GM10266 (cell line): ENCODE results near the gene SPCS3.

Experiments used
- DNase-seq: peaks from one replicate; pipeline ENCODE4 v3.0.0; 2012; ENCODE audit errors: extremely low spot score
- TF ChIP-seq, protein P1 (sequence below): IDR thresholded peaks from 2 replicates; pipeline ENCODE4 v1.5.1; 2012; ENCODE audit warnings: mild to moderate bottlenecking, low read depth; ENCODE audit not compliant: control insufficient read depth, insufficient read depth; ENCODE audit errors: missing control alignments

Gene SPCS3

DNA sequence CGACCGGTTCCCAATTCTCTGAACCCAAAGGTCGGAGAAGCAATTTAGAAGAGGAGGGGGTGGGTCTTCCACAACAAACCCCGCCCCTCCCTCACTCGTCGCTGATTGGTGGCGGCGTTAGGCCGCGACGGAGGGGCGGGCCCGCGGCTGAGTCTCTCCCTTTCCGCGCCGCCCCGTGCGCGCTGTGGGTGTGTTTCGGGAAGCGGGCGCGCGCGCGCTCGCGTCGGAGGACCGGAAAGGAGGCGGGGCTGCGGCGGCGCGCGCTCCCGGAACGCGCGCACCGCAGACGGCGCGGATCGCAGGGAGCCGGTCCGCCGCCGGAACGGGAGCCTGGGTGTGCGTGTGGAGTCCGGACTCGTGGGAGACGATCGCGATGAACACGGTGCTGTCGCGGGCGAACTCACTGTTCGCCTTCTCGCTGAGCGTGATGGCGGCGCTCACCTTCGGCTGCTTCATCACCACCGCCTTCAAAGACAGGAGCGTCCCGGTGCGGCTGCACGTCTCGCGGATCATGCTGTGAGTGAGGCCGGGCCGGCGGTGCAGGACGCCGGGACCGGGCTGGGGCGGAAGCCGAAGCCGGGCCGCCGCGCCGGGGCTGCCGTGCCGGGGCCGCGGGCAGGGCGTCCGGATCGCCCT lies at the start of gene SPCS3:
SPCS3 (plus strand) TSS at position 263 of the 636 bp plus-strand sequence; CDS start at position 374, 111 bp downstream.
- DNase-seq = peak; percentile 94
- TF ChIP-seq, protein P1, sequence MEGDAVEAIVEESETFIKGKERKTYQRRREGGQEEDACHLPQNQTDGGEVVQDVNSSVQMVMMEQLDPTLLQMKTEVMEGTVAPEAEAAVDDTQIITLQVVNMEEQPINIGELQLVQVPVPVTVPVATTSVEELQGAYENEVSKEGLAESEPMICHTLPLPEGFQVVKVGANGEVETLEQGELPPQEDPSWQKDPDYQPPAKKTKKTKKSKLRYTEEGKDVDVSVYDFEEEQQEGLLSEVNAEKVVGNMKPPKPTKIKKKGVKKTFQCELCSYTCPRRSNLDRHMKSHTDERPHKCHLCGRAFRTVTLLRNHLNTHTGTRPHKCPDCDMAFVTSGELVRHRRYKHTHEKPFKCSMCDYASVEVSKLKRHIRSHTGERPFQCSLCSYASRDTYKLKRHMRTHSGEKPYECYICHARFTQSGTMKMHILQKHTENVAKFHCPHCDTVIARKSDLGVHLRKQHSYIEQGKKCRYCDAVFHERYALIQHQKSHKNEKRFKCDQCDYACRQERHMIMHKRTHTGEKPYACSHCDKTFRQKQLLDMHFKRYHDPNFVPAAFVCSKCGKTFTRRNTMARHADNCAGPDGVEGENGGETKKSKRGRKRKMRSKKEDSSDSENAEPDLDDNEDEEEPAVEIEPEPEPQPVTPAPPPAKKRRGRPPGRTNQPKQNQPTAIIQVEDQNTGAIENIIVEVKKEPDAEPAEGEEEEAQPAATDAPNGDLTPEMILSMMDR = no peak

DNA sequence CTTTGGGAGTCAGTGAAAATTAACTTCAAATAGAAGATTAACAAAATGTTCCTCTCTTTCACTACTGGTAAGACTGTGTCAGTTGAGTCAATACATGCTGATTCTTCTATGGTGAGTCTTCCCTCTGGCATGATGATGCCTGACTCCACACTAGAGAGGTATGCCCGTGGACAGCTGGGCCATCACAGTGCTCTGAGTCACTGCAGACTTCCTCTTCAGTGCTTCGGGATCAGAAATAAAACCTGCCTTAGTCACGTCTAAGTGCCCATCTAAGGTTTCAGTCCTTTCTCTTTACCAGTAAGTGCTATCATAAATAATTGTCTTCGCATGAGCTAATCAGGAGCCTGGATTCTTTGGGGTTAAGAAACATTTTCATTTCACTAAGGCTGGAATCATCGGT lies 49.1 kb upstream of the SPCS3 start:
- DNase-seq = no peak

DNA sequence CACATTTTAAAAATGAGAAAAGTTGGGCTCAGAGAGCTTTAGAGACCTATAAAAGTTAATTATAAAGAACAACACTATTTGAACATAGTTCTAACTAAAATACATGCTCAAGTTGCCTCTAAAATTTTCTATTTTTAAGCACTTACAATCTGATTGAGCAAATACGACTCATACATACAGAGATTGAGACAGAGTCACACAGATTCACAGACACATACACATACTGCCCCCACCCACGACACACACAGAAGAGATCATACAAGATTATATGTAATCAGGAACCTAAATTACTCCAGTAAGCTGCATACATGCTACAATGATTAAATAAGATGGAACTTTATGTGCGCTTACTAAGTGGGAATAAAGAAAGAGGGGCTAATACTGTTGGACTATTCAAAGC lies 48.0 kb upstream of the SPCS3 start:
- TF ChIP-seq, protein P1 = no peak
- DNase-seq = no peak

More for the DNA sequence above, 49.1 kb upstream of the SPCS3 start:
- TF ChIP-seq, protein P1 = no peak

DNA sequence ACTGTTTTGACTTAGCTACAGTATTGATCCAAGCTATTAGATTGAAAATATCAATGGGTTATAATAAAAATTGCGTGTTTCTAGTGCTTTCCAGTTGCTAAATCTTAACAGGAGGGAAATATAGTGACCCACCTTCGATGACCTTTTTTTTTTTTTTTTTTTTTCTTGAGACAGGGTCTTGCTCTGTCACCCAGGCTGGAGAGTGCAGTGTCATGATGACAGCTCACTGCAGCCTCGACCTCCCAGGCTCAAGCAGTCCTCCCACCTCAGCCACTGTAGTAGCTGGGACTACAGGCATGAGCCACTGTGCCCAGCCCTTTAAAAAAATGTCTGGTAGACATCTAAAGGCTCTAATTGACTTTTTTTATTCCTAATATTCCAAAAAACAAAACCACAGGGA lies 47.0 kb upstream of the SPCS3 start:
- TF ChIP-seq, protein P1 = no peak
- DNase-seq = no peak

DNA sequence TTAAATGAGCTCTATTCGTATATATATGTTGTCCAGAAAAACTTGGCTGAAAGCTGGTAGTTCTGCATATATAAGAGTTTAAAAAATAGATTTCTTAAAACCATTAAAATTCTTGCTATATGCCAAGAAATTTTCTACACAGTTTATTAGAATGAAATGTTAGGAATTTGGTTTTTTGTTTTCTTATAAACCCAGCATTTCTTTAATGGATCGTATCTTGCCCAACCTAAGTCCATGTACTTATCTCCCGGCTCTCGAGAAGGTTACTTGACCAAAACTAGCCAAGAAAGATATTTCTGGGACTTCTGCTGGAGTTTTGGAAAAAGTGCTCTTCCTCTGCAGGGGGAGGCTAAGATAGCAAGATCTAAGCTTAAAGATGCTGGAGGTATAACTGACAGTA lies 46.0 kb upstream of the SPCS3 start:
- DNase-seq = no peak
- TF ChIP-seq, protein P1 = no peak

DNA sequence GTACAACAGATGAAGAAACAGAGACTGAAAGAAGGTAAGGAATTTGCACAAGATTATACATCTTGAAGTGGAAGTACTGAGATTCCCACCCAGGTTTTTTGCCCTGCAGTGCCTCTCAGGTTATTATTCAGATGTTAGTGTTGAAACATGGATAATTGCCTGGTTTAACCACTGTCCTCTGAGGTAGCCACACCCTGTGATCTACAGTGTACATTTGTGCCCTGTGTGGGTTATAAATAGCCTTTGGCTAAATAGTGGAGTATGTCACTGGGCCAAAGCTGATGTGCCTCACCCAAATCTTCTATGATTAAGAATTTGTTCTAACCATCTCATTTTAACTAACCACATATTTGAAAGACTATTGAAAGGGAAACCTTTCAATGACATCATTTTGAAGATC lies 45.3 kb upstream of the SPCS3 start:
- TF ChIP-seq, protein P1 = no peak

DNA sequence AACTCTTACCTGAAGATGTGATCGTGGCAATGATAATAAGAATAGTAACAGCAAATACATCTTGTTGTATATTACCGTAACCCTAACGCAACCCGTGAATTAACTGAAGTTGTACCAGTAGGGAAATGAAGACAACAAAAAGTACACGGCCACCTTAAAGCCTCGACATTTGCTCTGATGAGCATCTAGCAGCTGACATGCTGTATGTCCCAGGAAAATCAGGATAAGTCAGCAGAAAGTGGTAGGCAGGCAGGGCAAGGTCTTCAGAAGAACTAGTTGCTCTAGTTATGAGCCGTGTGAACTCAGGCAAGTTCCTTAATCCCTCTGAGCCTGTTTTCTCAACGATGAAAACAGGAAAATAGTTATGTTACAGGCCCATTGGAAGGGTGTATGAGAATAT lies 43.1 kb upstream of the SPCS3 start:
- TF ChIP-seq, protein P1 = no peak
- no peak for DNase-seq

More for the DNA sequence above, 45.3 kb upstream of the SPCS3 start:
- DNase-seq = no peak
